ENCODE measurements around the gene AGXT. TPM values are rescaled to one million over a fixed set of nuclear protein-coding genes. Genes with fewer than 3 reads are reported as not detected.

AGXT gene
- total RNA-seq, 1 donor from 2014 or later: not detected

- Mint-ChIP-seq H3K4me3 (ENCODE audit: unreplicated experiment) (no peak overlapping the region), H3K27ac (ENCODE audit: unreplicated experiment) (no peak overlapping the region), H3K36me3 (ENCODE audit: low read depth, unreplicated experiment) (no peaks in the 10 kb centered on the region), H3K27me3 (ENCODE audit: unreplicated experiment) (peaks cover 7% of the 10 kb centered on the region), H3K9me3 (ENCODE audit: unreplicated experiment) (no peaks in the 10 kb centered on the region), H3K4me1 (ENCODE audit: unreplicated experiment) (peaks cover 2% of the 10 kb centered on the region)
- no peak for DNase-seq (ENCODE audit: low spot score)
- no peak for TF ChIP-seq CTCF (IDR thresholded peaks at IDR 0.05; ENCODE audit: unreplicated experiment)
These were observed 47.1 kb downstream of the AGXT start for GRCh38 chr2:240915526-240916341.

GRCh38 chr2:240916571-240917008 is 48.0 kb downstream of the AGXT start:
- H3K27ac Mint-ChIP-seq (ENCODE audit: unreplicated experiment): no peak overlapping the region
- no peak overlapping the region for H3K4me3 Mint-ChIP-seq (ENCODE audit: unreplicated experiment)
- H3K9me3 Mint-ChIP-seq (ENCODE audit: unreplicated experiment): no peaks in the 10 kb centered on the region
- no peak for DNase-seq (ENCODE audit: low spot score)
- peaks cover 7% of the 10 kb centered on the region for H3K27me3 Mint-ChIP-seq (ENCODE audit: unreplicated experiment)
- no peak for TF ChIP-seq CTCF (IDR thresholded peaks at IDR 0.05; ENCODE audit: unreplicated experiment)
- peaks cover 2% of the 10 kb centered on the region for H3K4me1 Mint-ChIP-seq (ENCODE audit: unreplicated experiment)
- no peaks in the 10 kb centered on the region for H3K36me3 Mint-ChIP-seq (ENCODE audit: low read depth, unreplicated experiment)

GRCh38 chr2:240917009-240917683 is 48.5 kb downstream of the AGXT start:
- H3K4me1 Mint-ChIP-seq (ENCODE audit: unreplicated experiment): peaks cover 2% of the 10 kb centered on the region
- H3K27ac Mint-ChIP-seq (ENCODE audit: unreplicated experiment): no peak overlapping the region
- no peak for TF ChIP-seq CTCF (IDR thresholded peaks at IDR 0.05; ENCODE audit: unreplicated experiment)
- H3K9me3 Mint-ChIP-seq (ENCODE audit: unreplicated experiment): no peaks in the 10 kb centered on the region
- no peaks in the 10 kb centered on the region for H3K36me3 Mint-ChIP-seq (ENCODE audit: low read depth, unreplicated experiment)
- H3K4me3 Mint-ChIP-seq (ENCODE audit: unreplicated experiment): no peak overlapping the region
- no peak for DNase-seq (ENCODE audit: low spot score)
- H3K27me3 Mint-ChIP-seq (ENCODE audit: unreplicated experiment): peaks cover 7% of the 10 kb centered on the region

- no peak for DNase-seq (ENCODE audit: low spot score)
- H3K4me3 Mint-ChIP-seq (ENCODE audit: unreplicated experiment): no peak overlapping the region
- H3K9me3 Mint-ChIP-seq (ENCODE audit: unreplicated experiment): no peaks in the 10 kb centered on the region
- TF ChIP-seq CTCF (IDR thresholded peaks at IDR 0.05; ENCODE audit: unreplicated experiment): no peak
- no peaks in the 10 kb centered on the region for H3K36me3 Mint-ChIP-seq (ENCODE audit: low read depth, unreplicated experiment)
- H3K4me1 Mint-ChIP-seq (ENCODE audit: unreplicated experiment): peaks cover 2% of the 10 kb centered on the region
- no peak overlapping the region for H3K27ac Mint-ChIP-seq (ENCODE audit: unreplicated experiment)
- H3K27me3 Mint-ChIP-seq (ENCODE audit: unreplicated experiment): peaks cover 5% of the 10 kb centered on the region
These were observed 49.1 kb downstream of the AGXT start for GRCh38 chr2:240917684-240918257.
